ENCODE measurements around the gene RIC3.

The RIC3 gene

GRCh38 chr11:8207080-8208000 lies 38.5 kb upstream of the RIC3 start:
- no peak for DNase-seq (ENCODE audit: low read depth)
- TF ChIP-seq, protein P1, sequence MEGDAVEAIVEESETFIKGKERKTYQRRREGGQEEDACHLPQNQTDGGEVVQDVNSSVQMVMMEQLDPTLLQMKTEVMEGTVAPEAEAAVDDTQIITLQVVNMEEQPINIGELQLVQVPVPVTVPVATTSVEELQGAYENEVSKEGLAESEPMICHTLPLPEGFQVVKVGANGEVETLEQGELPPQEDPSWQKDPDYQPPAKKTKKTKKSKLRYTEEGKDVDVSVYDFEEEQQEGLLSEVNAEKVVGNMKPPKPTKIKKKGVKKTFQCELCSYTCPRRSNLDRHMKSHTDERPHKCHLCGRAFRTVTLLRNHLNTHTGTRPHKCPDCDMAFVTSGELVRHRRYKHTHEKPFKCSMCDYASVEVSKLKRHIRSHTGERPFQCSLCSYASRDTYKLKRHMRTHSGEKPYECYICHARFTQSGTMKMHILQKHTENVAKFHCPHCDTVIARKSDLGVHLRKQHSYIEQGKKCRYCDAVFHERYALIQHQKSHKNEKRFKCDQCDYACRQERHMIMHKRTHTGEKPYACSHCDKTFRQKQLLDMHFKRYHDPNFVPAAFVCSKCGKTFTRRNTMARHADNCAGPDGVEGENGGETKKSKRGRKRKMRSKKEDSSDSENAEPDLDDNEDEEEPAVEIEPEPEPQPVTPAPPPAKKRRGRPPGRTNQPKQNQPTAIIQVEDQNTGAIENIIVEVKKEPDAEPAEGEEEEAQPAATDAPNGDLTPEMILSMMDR (IDR thresholded peaks at IDR 0.05; ENCODE audit: control insufficient read depth, extremely low read depth, insufficient read depth): no peak
- H3K4me3 ChIP-seq (ENCODE audit: low read depth, low read length): no peak overlapping the region

DNA sequence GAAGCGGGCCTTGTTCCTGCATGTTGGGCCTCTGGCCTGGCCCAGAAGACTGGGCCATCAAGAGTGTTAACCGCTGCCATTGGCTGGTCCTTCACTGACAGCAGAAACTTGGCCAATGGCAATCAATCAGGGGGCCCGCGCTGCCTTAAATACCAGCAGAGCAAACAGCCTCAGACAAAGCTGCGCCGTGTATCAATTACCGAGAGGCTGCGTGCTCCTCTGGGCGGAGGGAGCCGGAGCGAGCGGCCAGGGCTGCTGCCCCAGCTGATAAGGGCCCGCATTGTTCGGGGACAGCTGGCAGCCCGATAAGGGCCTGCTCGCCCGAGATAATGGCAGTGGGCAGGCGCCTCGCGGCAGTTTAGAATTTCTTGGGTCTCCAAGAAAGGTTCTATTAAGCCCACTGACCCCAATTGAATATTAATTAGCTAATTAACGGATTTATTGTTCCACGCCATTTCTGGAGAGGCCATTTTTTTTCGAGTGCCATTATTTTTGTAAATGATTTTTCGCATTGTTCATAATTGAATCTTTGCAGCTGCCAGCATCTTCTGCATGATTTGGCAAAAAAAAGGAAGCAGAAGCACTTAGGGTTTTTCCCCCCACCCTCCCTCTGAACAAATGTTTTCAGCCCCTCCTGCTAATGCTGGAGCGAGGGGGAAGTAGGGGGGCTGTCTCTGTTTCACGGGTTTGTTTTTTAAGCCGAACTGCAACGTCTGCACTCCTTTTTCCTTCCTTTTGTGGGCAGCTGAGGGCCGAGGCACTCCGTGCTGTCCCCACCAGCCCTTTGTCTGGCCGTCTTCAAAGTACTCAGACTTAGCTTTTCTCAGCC lies 37.6 kb upstream of the RIC3 start:
- TF ChIP-seq, protein P1 (IDR thresholded peaks at IDR 0.05; ENCODE audit: control insufficient read depth, extremely low read depth, insufficient read depth): no peak
- no peak overlapping the region for H3K4me3 ChIP-seq (ENCODE audit: low read depth, low read length)
- DNase-seq (ENCODE audit: low read depth): no peak

- TF ChIP-seq, protein P1 (IDR thresholded peaks at IDR 0.05; ENCODE audit: control insufficient read depth, extremely low read depth, insufficient read depth): no peak
- H3K4me3 ChIP-seq (ENCODE audit: low read depth, low read length): no peak overlapping the region
- no peak for DNase-seq (ENCODE audit: low read depth)
Measured at GRCh38 chr11:8205566-8205965, 36.7 kb upstream of the RIC3 start.

- TF ChIP-seq, protein P1 (IDR thresholded peaks at IDR 0.05; ENCODE audit: control insufficient read depth, extremely low read depth, insufficient read depth): no peak
- no peak overlapping the region for H3K4me3 ChIP-seq (ENCODE audit: low read depth, low read length)
- DNase-seq (ENCODE audit: low read depth): no peak
Measured at GRCh38 chr11:8204596-8204995, 35.8 kb upstream of the RIC3 start.

GRCh38 chr11:8204025-8204424 lies 35.2 kb upstream of the RIC3 start:
- no peak for DNase-seq (ENCODE audit: low read depth)
- TF ChIP-seq, protein P1 (IDR thresholded peaks at IDR 0.05; ENCODE audit: control insufficient read depth, extremely low read depth, insufficient read depth): no peak
- H3K4me3 ChIP-seq (ENCODE audit: low read depth, low read length): no peak overlapping the region

- DNase-seq (ENCODE audit: low read depth): no peak
- TF ChIP-seq, protein P1 (IDR thresholded peaks at IDR 0.05; ENCODE audit: control insufficient read depth, extremely low read depth, insufficient read depth): no peak
Measured at GRCh38 chr11:8203414-8203715, 34.5 kb upstream of the RIC3 start.

More at GRCh38 chr11:8203414-8203715, 34.5 kb upstream of the RIC3 start:
- no peak overlapping the region for H3K4me3 ChIP-seq (ENCODE audit: low read depth, low read length)

Measured in LNCaP clone FGC (cell line).